ENCODE data around the gene TLX2.

Gene TLX2

DNA sequence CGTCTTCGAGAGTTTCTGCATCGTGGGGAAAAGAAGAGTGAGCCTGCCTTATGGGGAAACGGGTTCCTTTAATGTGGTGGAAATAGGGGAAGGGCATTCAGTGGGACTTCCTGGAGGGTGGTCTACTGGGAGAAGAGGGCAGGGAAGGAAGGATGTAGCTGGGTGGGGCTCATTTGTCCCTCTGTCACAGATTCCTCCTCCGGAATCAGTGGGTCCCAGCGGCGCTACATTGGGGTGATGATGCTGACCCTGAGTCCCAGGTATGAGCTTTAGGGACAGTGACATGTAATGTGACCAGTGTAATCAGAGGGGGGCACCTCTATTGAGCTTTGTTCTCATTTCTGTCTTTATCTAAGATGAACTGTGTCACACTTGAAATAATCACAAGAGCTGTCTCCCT is 17.4 kb downstream of the TLX2 start:
- no peak for DNase-seq (ENCODE audit: low read depth, low spot score)

GRCh38 chr2:74532222-74532621 is 18.0 kb downstream of the TLX2 start:
- DNase-seq (ENCODE audit: low read depth, low spot score), result no peak

DNA sequence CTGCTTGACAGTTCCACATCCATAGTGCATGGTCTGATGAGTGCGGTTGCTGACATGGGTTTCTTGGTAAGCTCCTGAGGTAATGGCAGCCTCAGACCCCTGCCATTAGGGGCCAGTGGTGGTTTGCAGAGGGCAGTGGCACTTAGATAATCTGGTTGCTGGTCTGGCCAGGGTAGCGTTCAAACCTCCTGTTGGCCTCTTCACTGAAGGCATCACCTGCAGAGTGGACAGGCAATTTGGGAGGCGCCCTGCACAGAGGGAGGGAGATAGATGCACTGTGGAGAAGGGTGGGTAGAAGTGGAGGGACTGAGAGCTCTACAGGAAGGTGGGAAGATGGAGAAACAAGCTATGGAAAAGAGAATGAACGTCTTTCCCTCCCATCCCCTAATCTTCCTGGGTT is 19.2 kb downstream of the TLX2 start:
- DNase-seq (ENCODE audit: low read depth, low spot score), result no peak

DNA sequence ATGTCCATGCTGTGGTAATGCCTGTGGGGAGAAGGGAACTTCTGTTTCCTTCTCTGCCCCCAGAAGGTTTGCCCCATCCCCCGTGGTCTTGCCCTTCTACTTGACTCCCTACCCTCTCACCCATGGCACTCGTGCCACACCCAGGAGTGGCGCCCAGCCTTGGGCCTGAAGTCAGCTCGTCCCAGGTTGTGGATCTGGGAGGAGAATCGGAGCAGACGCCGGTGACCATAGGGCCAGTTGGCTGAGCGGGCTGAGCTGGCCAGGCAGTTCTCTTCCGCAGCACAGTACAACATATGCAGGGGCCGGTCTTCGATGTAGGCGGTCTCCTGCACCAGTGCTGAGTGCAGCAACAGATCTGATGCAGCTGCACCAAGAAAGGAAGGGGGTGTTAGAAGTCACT is 20.2 kb downstream of the TLX2 start:
- DNase-seq (ENCODE audit: low read depth, low spot score), result no peak

- no peak for DNase-seq (ENCODE audit: low read depth, low spot score)
These were observed 21.3 kb downstream of the TLX2 start for GRCh38 chr2:74535440-74535965.

DNA sequence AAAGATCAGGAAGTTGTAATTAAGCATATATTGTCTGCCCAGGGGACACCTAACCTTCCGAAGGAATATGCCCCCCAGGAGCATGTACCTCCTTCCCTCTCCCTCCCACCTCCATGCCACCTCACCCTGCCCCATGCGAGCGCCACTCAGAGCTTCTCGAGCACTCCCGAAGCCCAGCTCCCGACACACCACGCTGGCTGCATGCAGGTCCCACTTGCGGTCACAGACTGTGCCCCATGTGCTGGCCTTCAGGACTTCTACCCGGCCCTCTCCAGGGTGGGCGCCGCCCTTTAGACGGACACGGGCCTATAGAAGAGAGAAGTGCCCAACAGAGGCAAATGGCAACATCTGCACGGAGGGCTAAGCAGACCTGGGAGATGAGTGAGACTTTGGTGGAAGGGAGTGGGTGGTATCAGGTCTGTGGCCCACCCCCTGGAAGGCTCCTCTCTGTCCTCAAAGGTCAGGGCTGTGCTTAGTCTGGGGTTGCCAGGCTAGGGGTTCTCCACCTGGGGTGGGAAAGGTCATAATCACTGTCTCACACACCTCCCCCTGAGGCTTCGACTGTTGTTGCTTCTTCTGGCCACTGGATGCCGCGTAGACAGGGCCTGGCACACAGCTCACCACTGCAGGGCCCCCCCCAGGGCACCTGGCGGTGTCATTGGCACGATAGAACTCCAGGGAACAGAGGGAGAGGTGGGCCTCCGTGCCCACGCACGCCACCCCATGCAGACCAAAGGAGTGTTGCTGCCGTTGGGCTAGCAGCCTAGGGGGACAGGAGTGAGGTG is 22.1 kb downstream of the TLX2 start:
- no peak for DNase-seq (ENCODE audit: low read depth, low spot score)

- no peak for DNase-seq (ENCODE audit: low read depth, low spot score)
These were observed 22.9 kb downstream of the TLX2 start for GRCh38 chr2:74537140-74537539.

DNA sequence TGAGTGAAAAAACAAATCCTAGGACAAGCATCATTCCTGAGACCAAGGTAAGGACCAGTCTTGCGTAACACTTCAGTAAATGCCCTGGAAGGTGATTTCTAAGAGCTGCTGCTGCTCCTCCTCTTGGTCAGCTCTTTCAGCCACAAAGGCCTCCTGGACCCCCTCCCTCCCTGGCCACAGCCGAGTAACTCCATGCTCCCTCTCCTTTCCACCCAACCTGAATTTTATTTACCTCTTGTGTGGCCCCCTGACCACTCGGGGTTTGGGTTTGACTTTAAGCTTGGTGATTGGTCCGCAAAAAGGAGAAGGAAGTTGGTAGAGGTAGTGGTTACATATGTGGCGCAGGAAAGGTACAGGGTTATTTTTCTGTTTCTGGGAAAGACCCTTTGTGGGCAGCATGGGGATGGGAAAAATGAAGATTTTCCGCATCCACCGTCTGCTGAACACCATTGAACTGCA is 24.7 kb downstream of the TLX2 start:
- no peak for DNase-seq (ENCODE audit: low read depth, low spot score)

- DNase-seq (ENCODE audit: low read depth, low spot score), result no peak
These were observed 26.0 kb downstream of the TLX2 start for GRCh38 chr2:74540291-74540690.

DNA sequence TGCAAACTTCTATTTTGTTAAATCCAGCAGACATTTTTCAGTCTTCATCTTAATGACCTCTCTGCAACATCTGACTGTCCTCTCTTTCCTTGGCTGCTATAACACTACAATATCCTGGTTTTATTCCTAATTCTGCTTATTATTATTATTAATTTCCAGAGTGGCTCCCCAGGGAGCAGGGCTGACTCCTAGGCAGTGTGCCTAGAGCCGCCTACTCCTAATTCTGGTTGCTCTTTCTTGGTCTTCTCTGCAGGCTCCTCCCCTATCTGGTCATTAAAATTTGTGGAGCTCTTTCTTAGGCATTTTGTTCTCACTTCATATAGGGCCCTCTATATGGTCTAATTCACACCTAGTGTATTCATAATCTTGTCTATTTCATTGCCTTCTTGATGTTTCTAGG is 28.7 kb downstream of the TLX2 start:
- no peak for DNase-seq (ENCODE audit: low read depth, low spot score)

GRCh38 chr2:74544634-74545033 is 30.4 kb downstream of the TLX2 start:
- no peak for DNase-seq (ENCODE audit: low read depth, low spot score)

DNA sequence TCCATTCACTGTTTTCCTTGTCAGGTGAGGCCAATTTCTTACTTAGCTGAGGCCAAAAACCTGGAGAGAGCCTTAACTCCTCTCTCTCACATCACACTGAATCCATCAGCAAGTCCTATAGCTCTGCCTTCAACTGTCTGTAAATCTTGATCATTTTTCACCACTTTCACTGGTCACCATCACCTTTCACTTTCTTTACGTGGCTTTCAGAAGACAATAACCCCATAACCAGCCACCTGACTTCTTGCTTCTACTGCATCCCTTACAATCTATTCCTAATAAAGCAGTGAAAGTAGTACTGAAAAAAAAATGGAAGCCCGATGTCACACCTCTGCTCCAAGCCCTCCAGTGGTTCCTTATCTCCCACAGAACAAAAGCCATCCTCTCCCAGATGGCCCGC is 31.8 kb downstream of the TLX2 start:
- DNase-seq (ENCODE audit: low read depth, low spot score), result no peak

DNA sequence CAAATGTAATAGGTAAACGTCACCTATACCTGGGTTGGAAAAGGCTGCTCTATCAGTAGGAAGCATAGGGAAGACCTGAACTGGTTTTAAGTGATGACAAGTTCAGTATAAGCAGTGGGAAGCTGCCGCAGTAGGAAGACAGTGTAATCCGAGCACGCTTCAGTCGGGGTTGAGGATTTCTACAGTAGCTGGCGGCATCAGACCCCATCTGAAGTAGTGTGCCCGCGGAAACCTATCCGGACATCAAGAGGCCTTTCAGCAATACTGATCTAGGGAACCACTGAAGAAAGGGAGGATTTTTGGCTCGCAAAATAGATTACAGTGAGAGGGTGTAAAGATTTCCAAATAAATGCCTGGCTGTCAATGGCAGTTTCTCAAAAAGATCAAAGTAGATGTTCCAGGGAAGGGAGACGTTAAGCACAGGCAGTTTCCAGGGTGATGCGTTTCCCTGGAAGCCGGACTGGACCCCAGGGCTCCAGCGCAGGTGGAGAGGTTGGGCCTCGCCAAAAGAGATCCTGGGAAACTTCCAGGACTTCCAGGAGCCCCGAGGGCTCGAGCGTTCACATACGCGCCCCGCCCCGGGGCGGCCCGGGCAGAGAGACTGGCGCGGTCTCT is 34.1 kb downstream of the TLX2 start:
- DNase-seq (ENCODE audit: low read depth, low spot score), result no peak

DNA sequence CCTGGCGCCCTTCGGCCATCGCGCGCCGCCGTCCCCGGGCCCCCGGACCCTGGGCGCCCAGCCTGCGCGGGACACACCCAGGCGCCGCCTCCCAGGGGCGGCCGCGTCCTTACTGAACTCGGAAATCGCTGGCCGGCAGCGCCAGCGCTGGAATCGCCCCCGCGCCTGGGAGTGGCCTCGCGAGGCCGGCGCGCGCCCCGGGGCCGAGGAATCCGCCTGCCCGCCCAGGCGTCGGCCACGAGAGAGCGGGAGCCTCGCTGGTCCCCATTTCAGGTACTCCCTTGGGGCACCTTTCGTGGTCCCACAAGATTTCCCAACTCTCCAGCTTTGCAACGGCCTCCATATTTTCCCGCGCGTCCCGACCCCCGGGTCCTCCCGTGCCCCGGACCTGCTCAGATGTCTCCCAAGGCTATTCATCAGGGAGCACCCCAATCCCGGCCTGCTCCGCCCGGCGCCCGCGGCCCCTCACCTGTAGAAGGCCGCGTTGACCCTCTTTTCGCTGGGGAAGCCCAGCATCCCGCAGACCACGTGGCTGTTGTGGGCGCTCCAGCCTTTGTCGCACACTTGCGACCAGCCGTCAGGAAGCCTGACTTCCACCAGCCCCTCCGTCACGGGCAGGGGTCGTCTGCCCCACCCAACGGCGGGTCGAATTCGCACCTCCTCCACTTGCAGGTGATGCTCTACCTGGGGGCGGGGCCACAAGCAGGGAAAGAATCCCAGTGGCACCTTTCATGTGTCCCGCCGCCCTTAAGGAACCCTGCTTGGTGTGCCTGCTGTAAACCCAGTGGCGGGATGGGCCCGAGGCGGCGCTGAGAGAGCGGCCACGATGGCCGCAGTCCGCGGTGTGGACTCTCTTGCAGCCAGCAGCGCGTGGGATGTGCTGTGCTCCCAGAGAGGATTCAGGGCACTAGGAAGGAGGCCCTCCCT is 34.9 kb downstream of the TLX2 start:
- DNase-seq (ENCODE audit: low read depth, low spot score), result no peak

- no peak for DNase-seq (ENCODE audit: low read depth, low spot score)
These were observed 36.0 kb downstream of the TLX2 start for GRCh38 chr2:74550231-74550630.

DNA sequence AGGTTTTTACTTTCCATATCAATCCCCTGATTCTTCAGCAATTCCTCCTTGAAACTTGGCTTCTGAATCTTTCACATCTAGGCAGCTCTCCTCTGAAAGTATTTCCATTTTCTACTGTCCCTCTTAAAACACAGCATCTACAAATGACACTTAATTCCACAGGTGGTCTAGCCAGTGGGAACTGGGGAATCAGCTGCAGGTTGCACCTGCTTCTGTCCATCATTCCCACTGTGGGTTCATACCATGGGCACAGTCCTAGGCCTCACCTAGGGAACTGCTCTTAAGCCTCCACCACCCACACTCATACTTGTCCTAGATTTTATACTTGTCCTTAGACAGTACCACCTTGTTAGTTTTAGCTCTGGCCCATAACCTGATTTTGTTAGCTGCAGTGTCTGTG is 37.3 kb downstream of the TLX2 start:
- DNase-seq (ENCODE audit: low read depth, low spot score), result no peak

- DNase-seq (ENCODE audit: low read depth, low spot score), result no peak
These were observed 38.0 kb downstream of the TLX2 start for GRCh38 chr2:74551942-74552913.

- DNase-seq (ENCODE audit: low read depth, low spot score), result no peak
These were observed 38.9 kb downstream of the TLX2 start for GRCh38 chr2:74552914-74553811.

DNA sequence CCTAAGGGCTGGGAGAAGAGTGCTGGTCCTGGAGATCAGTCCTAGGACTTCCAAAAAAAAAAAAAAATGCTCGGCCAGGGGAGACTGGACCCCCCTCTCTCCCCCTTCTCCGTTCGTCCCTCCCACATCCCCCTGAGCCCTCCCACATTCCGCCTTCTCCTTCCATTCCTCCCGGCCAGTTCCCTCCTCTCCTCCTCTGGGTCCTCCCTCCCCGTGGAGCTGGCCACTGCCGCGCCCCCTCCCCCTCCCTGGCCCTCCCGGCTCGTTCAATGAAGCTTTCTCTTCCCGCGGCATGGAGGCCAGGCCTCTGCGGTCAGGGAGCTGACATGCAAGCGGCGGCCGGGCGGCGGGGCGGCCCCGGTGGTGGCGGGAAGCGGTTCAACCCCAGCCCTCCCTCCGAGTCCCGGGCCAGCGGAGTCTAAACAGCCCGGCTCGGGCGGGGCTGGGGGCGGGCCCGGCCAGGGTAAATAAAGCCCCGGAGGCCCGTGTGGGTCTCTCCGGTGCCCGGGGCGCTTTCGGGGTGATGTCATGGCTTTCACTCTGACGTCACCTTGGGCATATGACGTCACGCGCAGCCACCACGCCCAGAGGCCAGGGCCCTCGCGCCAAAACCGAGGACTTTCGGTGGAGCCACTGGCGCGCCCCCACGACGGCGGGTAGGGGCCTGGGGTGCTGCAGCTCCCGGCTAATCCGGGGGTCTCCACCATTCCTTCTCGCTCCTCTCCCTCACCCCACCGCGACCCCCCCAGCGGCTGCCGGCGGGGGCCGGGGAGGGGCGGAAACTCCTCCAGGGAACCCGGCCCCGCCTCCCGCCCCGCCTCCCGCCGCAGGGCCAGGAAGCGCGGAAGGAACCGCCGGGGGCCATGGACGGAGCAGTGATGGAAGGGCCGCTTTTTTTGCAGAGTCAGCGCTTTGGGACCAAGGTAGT is 39.9 kb downstream of the TLX2 start, which contains the start of the genes DOK1 and LOXL3:
Gene DOK1 (plus strand): TSS at position 829 of the 928 bp plus-strand sequence. CDS start 35 bp downstream, at position 864.
Gene LOXL3 (minus strand): TSS at position 51 of the 928 bp plus-strand sequence. CDS start 1,308 bp downstream, outside the sequence.
- peak; percentile 68 for DNase-seq (ENCODE audit: low read depth, low spot score)

All from activated CD4-positive, CD25-positive, alpha-beta regulatory T cell treated with anti-CD3 and anti-CD28 coated beads, Interleukin-2, amount 50 U/mL, for 16 hours (primary cell).